GM12891 (cell line): ENCODE data around the gene CALY.

Source experiments
- POLR2A ChIP-seq: IDR thresholded peaks from 2 replicates; pipeline ENCODE4 v1.6.1; 2011; ENCODE audit warnings: low read depth, low read length, control low read depth
- POLR2AphosphoS5 ChIP-seq: IDR thresholded peaks from 2 replicates; pipeline ENCODE4 v1.6.1; 2011; ENCODE audit warnings: low read depth, low read length, control low read depth
- POU2F2 ChIP-seq: IDR thresholded peaks from 2 replicates; pipeline ENCODE4 v1.6.1; 2011; ENCODE audit warnings: low read depth, mild to moderate bottlenecking, control low read depth, low read length, moderate library complexity
- TAF1 ChIP-seq: IDR thresholded peaks from 2 replicates; pipeline ENCODE4 v1.6.1; 2011; ENCODE audit warnings: low read depth, low read length, control low read depth

DNA sequence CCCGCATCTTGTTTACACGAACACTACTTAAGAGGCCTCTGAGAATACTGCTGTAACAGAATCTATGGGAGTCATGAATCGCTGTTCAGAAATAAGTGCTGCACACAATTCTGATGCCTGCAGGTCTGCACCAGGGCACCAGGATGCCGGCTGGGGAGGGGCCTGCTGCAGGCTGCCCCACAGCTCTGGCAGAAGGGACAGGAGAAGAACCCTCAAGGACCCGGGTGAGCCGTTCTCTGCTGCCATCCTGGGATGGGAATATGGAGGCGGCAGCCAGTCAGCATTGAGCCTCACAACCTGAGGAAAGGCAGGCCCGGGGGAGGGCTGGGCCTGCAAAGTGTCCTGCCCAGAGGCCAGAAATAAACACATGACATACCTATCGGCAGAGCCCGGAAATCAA is 39.2 kb downstream of the CALY start:
- TF ChIP-seq POLR2AphosphoS5 = no peak
- TF ChIP-seq POLR2A = no peak
- TF ChIP-seq TAF1 = no peak
- TF ChIP-seq POU2F2 = no peak
